ENCODE data around the gene KLRF2.

DNA sequence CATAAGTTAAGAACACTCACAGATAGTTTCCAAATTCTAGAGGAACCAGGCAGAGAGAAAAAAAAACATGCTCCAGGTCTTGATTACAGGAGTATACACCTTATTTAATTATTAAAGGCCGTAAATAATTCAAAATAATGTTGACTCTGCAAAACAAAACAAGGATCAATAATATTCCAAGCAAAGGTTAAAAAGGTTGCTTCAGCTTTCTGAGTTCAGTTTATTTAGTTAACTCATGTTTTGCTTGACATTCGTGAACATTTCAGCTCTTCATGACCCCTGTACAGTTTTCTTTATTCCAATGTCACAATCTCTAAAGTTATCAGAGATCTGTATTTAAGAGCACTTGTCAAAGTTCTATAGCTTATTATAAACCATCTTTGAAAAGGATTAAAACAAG lies 19.6 kb downstream of the KLRF2 start:
- TF ChIP-seq, protein P1, sequence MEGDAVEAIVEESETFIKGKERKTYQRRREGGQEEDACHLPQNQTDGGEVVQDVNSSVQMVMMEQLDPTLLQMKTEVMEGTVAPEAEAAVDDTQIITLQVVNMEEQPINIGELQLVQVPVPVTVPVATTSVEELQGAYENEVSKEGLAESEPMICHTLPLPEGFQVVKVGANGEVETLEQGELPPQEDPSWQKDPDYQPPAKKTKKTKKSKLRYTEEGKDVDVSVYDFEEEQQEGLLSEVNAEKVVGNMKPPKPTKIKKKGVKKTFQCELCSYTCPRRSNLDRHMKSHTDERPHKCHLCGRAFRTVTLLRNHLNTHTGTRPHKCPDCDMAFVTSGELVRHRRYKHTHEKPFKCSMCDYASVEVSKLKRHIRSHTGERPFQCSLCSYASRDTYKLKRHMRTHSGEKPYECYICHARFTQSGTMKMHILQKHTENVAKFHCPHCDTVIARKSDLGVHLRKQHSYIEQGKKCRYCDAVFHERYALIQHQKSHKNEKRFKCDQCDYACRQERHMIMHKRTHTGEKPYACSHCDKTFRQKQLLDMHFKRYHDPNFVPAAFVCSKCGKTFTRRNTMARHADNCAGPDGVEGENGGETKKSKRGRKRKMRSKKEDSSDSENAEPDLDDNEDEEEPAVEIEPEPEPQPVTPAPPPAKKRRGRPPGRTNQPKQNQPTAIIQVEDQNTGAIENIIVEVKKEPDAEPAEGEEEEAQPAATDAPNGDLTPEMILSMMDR (IDR thresholded peaks at IDR 0.05): no peak
- TF ChIP-seq CBX2 (IDR thresholded peaks at IDR 0.05; ENCODE audit: borderline replicate concordance, low read depth) (no peak), MYC (IDR thresholded peaks at IDR 0.05; ENCODE audit: borderline replicate concordance, low read length) (no peak)
- TF ChIP-seq, protein P2, sequence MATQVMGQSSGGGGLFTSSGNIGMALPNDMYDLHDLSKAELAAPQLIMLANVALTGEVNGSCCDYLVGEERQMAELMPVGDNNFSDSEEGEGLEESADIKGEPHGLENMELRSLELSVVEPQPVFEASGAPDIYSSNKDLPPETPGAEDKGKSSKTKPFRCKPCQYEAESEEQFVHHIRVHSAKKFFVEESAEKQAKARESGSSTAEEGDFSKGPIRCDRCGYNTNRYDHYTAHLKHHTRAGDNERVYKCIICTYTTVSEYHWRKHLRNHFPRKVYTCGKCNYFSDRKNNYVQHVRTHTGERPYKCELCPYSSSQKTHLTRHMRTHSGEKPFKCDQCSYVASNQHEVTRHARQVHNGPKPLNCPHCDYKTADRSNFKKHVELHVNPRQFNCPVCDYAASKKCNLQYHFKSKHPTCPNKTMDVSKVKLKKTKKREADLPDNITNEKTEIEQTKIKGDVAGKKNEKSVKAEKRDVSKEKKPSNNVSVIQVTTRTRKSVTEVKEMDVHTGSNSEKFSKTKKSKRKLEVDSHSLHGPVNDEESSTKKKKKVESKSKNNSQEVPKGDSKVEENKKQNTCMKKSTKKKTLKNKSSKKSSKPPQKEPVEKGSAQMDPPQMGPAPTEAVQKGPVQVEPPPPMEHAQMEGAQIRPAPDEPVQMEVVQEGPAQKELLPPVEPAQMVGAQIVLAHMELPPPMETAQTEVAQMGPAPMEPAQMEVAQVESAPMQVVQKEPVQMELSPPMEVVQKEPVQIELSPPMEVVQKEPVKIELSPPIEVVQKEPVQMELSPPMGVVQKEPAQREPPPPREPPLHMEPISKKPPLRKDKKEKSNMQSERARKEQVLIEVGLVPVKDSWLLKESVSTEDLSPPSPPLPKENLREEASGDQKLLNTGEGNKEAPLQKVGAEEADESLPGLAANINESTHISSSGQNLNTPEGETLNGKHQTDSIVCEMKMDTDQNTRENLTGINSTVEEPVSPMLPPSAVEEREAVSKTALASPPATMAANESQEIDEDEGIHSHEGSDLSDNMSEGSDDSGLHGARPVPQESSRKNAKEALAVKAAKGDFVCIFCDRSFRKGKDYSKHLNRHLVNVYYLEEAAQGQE (IDR thresholded peaks at IDR 0.05): no peak
- TF ChIP-seq, protein P3, sequence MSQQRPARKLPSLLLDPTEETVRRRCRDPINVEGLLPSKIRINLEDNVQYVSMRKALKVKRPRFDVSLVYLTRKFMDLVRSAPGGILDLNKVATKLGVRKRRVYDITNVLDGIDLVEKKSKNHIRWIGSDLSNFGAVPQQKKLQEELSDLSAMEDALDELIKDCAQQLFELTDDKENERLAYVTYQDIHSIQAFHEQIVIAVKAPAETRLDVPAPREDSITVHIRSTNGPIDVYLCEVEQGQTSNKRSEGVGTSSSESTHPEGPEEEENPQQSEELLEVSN (IDR thresholded peaks at IDR 0.05; ENCODE audit: borderline replicate concordance, low read depth): no peak
